WTC11 (cell line): Measurements from ENCODE around the gene HYAL1. TPM values are rescaled to one million over a fixed set of nuclear protein-coding genes. Genes with fewer than 3 reads are reported as not detected.

Source experiments
- ATAC-seq: fragments of 200-7000 bp; cut with Tn5 transposase; 2 replicates; pipeline ENCODE4 v1.10.0; 2021; ENCODE audit warnings: mild to moderate bottlenecking, moderate library complexity
- CTCF ChIA-PET: fragments of 300-600 bp; sonication (Branson Sonifier 250); formaldehyde crosslinking; loops from one replicate; lab custom pipeline; 2021; ENCODE audit warnings: antibody characterized with exemption; lab: Charles Lee
- POLR2A ChIA-PET: fragments of 350-600 bp; sonication (Branson Sonifier 250); formaldehyde crosslinking; loops from one replicate; lab custom pipeline; 2021; ENCODE audit warnings: antibody characterized with exemption; lab: Charles Lee
- DNase-seq: peaks from one replicate; pipeline ENCODE4 v3.0.0; 2021; ENCODE audit warnings: low spot score
- H3K27ac Mint-ChIP-seq: 2 replicates; pipeline ENCODE4 v1.8.0; 2021; ENCODE audit warnings: mixed read lengths
- H3K27me3 Mint-ChIP-seq: 2 replicates; pipeline ENCODE4 v1.8.0; 2021; ENCODE audit warnings: low read depth, mild to moderate bottlenecking, moderate library complexity, mixed read lengths
- H3K36me3 Mint-ChIP-seq: 2 replicates; pipeline ENCODE4 v1.8.0; 2021; ENCODE audit warnings: mixed read lengths
- H3K4me1 Mint-ChIP-seq: 2 replicates; pipeline ENCODE4 v1.8.0; 2022; ENCODE audit warnings: mixed read lengths
- H3K4me3 Mint-ChIP-seq: 2 replicates; pipeline ENCODE4 v1.8.0; 2021; ENCODE audit warnings: mild to moderate bottlenecking, moderate library complexity, mixed read lengths
- H3K9me3 Mint-ChIP-seq: 2 replicates; pipeline ENCODE4 v1.8.0; 2021; ENCODE audit warnings: mixed read lengths
- AFF4 ChIP-seq: sonication (generic); formaldehyde crosslinking; IDR thresholded peaks from 2 replicates; pipeline ENCODE4 v1.8.1; 2023; ENCODE audit warnings: mild to moderate bottlenecking, missing genetic modification reagents, borderline replicate concordance
- CREB1 ChIP-seq: sonication (generic); formaldehyde crosslinking; IDR thresholded peaks from 2 replicates; pipeline ENCODE4 v1.8.0; 2023; ENCODE audit warnings: mild to moderate bottlenecking, missing genetic modification reagents
- E2F4 ChIP-seq: sonication (generic); formaldehyde crosslinking; IDR thresholded peaks from 2 replicates; pipeline ENCODE4 v1.8.1; 2022; ENCODE audit warnings: low read depth, mild to moderate bottlenecking, moderate library complexity, missing genetic modification reagents, borderline replicate concordance
- ETV6 ChIP-seq: sonication (generic); formaldehyde crosslinking; IDR thresholded peaks from 2 replicates; pipeline ENCODE4 v1.8.1; 2022; ENCODE audit warnings: mild to moderate bottlenecking, missing genetic modification reagents
- FOXP1 ChIP-seq: sonication (generic); formaldehyde crosslinking; IDR thresholded peaks from 2 replicates; pipeline ENCODE4 v1.8.0; 2022; ENCODE audit warnings: missing genetic modification reagents, mild to moderate bottlenecking, moderate library complexity, borderline replicate concordance
- GABPB1 ChIP-seq: sonication (generic); formaldehyde crosslinking; IDR thresholded peaks from 2 replicates; pipeline ENCODE4 v1.8.1; 2023; ENCODE audit warnings: mild to moderate bottlenecking, missing genetic modification reagents
- IRF1 ChIP-seq: sonication (generic); formaldehyde crosslinking; IDR thresholded peaks from 2 replicates; pipeline ENCODE4 v1.8.0; 2023; ENCODE audit warnings: missing genetic modification reagents
- JAZF1 ChIP-seq: fragments of 250-450 bp; sonication (Bioruptor Pico); IDR thresholded peaks from 2 replicates; pipeline ENCODE4 v1.9.0; 2021; ENCODE audit warnings: moderate library complexity, mild to moderate bottlenecking, inconsistent platforms
- MXD4 ChIP-seq: fragments of 250-450 bp; sonication (Bioruptor Pico); IDR thresholded peaks from 2 replicates; pipeline ENCODE4 v1.8.0; 2021; ENCODE audit warnings: mild to moderate bottlenecking, moderate library complexity, borderline replicate concordance
- NFYB ChIP-seq: sonication (generic); formaldehyde crosslinking; conservative IDR thresholded peaks from 2 replicates; pipeline ENCODE4 v1.8.0; 2022; ENCODE audit warnings: low read depth, missing genetic modification reagents
- NR1H2 ChIP-seq: sonication (generic); formaldehyde crosslinking; IDR thresholded peaks from 2 replicates; pipeline ENCODE4 v1.9.0; 2021; ENCODE audit warnings: mild to moderate bottlenecking, moderate library complexity, missing genetic modification reagents
- NR2C2 ChIP-seq: sonication (generic); formaldehyde crosslinking; IDR thresholded peaks from 2 replicates; pipeline ENCODE4 v1.8.0; 2022; ENCODE audit warnings: mild to moderate bottlenecking, missing genetic modification reagents
- PRDM15 ChIP-seq: sonication (generic); formaldehyde crosslinking; IDR thresholded peaks from 2 replicates; pipeline ENCODE4 v1.8.0; 2022; ENCODE audit warnings: missing genetic modification reagents
- PRRX2 ChIP-seq: fragments of 250-450 bp; sonication (Bioruptor Pico); IDR thresholded peaks from 2 replicates; pipeline ENCODE4 v1.8.0; 2021; ENCODE audit warnings: mild to moderate bottlenecking
- STAT6 ChIP-seq: sonication (generic); formaldehyde crosslinking; conservative IDR thresholded peaks from 2 replicates; pipeline ENCODE4 v1.8.1; 2023; ENCODE audit warnings: mild to moderate bottlenecking, low read depth, missing genetic modification reagents, moderate library complexity
- TCF7 ChIP-seq: sonication (generic); formaldehyde crosslinking; IDR thresholded peaks from 2 replicates; pipeline ENCODE4 v1.8.0; 2022; ENCODE audit warnings: mild to moderate bottlenecking, low read depth, missing genetic modification reagents, moderate library complexity
- USF2 ChIP-seq: sonication (generic); formaldehyde crosslinking; IDR thresholded peaks from 2 replicates; pipeline ENCODE4 v1.8.1; 2023; ENCODE audit warnings: mild to moderate bottlenecking, missing genetic modification reagents, moderate library complexity
- ZBTB21 ChIP-seq: sonication (generic); formaldehyde crosslinking; IDR thresholded peaks from 2 replicates; pipeline ENCODE4 v1.8.1; 2023; ENCODE audit warnings: mild to moderate bottlenecking, missing genetic modification reagents, borderline replicate concordance
- ZNF138 ChIP-seq: sonication (generic); formaldehyde crosslinking; conservative IDR thresholded peaks from 2 replicates; pipeline ENCODE4 v1.8.1; 2022; ENCODE audit warnings: mild to moderate bottlenecking, moderate library complexity, missing genetic modification reagents
- total RNA-seq: library from RNA; stranded (reverse); gene quantifications from 3 replicates; pipeline ENCODE4 v1.2.3, GENCODE V29; 2021

HYAL1 gene
- total RNA-seq, 1 experiment from 2014 or later, result 3.4 TPM

GRCh38 chr3:50338965-50339364 is 35.6 kb upstream of the HYAL1 start (continued):
- TF ChIP-seq NR2C2, result no peak

GRCh38 chr3:50337175-50337861 is 33.9 kb upstream of the HYAL1 start:
- H3K36me3 Mint-ChIP-seq, result peaks cover under 1% of the 10 kb centered on the region
- H3K4me3 Mint-ChIP-seq, result peak overlapping the region; percentile 95
- CTCF ChIA-PET, result interaction anchor here (0.6 to 2.7 kb wide), 34 partner anchors 9 to 279 kb away, joined by 3 to 71 read pairs (median 6); partner anchors contain the start of genes C3orf18, CISH, CYB561D2 and GNAI2
- no peaks in the 10 kb centered on the region for H3K9me3 Mint-ChIP-seq
- POLR2A ChIA-PET, result interaction anchor here (0.6 to 2.4 kb wide), 16 partner anchors 8 to 274 kb away, joined by 3 to 21 read pairs (median 3); partner anchors contain the start of genes CISH, CYB561D2, HEMK1 and HYAL2
- peak overlapping the region; percentile 98 for H3K27ac Mint-ChIP-seq
- peak; percentile 91 for ATAC-seq
- H3K27me3 Mint-ChIP-seq, result peaks cover 43% of the 10 kb centered on the region
- H3K4me1 Mint-ChIP-seq, result peaks cover 33% of the 10 kb centered on the region
- DNase-seq, result peak; percentile 99
- TF ChIP-seq ETV6 (CRISPR knock-in tag) (peak; percentile 65; the same call in 1 of the 2 replicates), NFYB (CRISPR knock-in tag) (peak; percentile 39), TCF7 (peak; percentile 14; the same call in 1 of the 2 replicates), JAZF1 (CRISPR knock-in tag) (no peak), IRF1 (CRISPR knock-in tag) (peak; percentile 58; the same call in 1 of the 2 replicates), ZBTB21 (peak; percentile 81; the same call in 1 of the 2 replicates), PRRX2 (0 out of 2 replicates have a peak, but pooled peaks have one; percentile 17), PRDM15 (CRISPR knock-in tag) (0 out of 2 replicates have a peak, but pooled peaks have one; percentile 4), AFF4 (CRISPR knock-in tag) (0 out of 2 replicates have a peak, but pooled peaks have one; percentile 64), USF2 (CRISPR knock-in tag) (peak; percentile 41; the same call in 1 of the 2 replicates), GABPB1 (CRISPR knock-in tag) (peak; percentile 50; the same call in 1 of the 2 replicates), STAT6 (CRISPR knock-in tag) (no peak), E2F4 (CRISPR knock-in tag) (no peak; the same call in 1 of the 2 replicates), MXD4 (CRISPR knock-in tag) (no peak), ZNF138 (peak; percentile 90), NR1H2 (CRISPR knock-in tag) (no peak), FOXP1 (CRISPR knock-in tag) (peak; percentile 91), CREB1 (CRISPR knock-in tag) (no peak; the same call in 1 of the 2 replicates)
